Esophagus muscularis mucosa (tissue), 4 donors: ENCODE measurements around the gene CELF2.

ENCODE experiments used
- CTCF ChIP-seq, 3 experiments: fragments of 200-600 bp in 2 of 3; fragments of 450-650 bp in 1 of 3; sonication (generic) in 2 of 3; IDR thresholded peaks; one replicate each; pipeline ENCODE4 v1.5.1; 2017 to 2019; ENCODE audit warnings: antibody characterized with exemption in 3 of 3, mild to moderate bottlenecking in 2 of 3, moderate library complexity in 1 of 3
- EP300 ChIP-seq: sonication (generic); formaldehyde crosslinking; IDR thresholded peaks from one replicate; pipeline ENCODE4 v1.6.1; 2017; ENCODE audit warnings: antibody characterized with exemption
- POLR2A ChIP-seq: fragments of 450-650 bp; IDR thresholded peaks from one replicate; pipeline ENCODE4 v1.6.1; 2017; ENCODE audit warnings: antibody characterized with exemption, moderate library complexity, mild to moderate bottlenecking, low read depth
- POLR2AphosphoS5 ChIP-seq, 2 donors: sonication (generic); formaldehyde crosslinking; IDR thresholded peaks; one replicate each; pipeline ENCODE4 v1.6.1; 2017; ENCODE audit warnings: antibody characterized with exemption in 2 of 2

- no peak for TF ChIP-seq CTCF (IDR thresholded peaks at IDR 0.05)
- TF ChIP-seq POLR2A: no peak
- TF ChIP-seq POLR2AphosphoS5 (IDR thresholded peaks at IDR 0.05): no peak
- no peak for TF ChIP-seq EP300
Measured at GRCh38 chr10:10986606-10987005, 31.1 kb upstream of the CELF2 start.
